Islet of Langerhans (tissue), 1 donor: Measurements from ENCODE around the gene BNC2.

Experiments
- FAIRE-seq: peaks from one replicate; lab custom pipeline; 2011; peaks lifted over from hg19 to GRCh38; lab: Jason Lieb, UNC

The BNC2 gene

GRCh38 chr9:16594787-16595186 is 275.7 kb downstream of the BNC2 start:
- FAIRE-seq: no peak

- FAIRE-seq: no peak
Observed at GRCh38 chr9:16593746-16594145, 276.7 kb downstream of the BNC2 start.

- FAIRE-seq: no peak
Observed at GRCh38 chr9:16591092-16591491, 279.4 kb downstream of the BNC2 start.

GRCh38 chr9:16585591-16585990 is 284.9 kb downstream of the BNC2 start:
- FAIRE-seq: no peak

- no peak for FAIRE-seq
Observed at GRCh38 chr9:16579872-16580432, 290.5 kb downstream of the BNC2 start.

- FAIRE-seq: no peak
Observed at GRCh38 chr9:16575986-16576245, 294.6 kb downstream of the BNC2 start.

GRCh38 chr9:16575142-16575985 is 295.1 kb downstream of the BNC2 start:
- no peak for FAIRE-seq

- FAIRE-seq: no peak
Observed at GRCh38 chr9:16572005-16572734, 298.3 kb downstream of the BNC2 start.

GRCh38 chr9:16571127-16571802 is 299.2 kb downstream of the BNC2 start:
- no peak for FAIRE-seq

GRCh38 chr9:16563446-16563845 is 307.0 kb downstream of the BNC2 start:
- no peak for FAIRE-seq

GRCh38 chr9:16561121-16561520 is 309.3 kb downstream of the BNC2 start:
- FAIRE-seq: no peak

- FAIRE-seq: no peak
Observed at GRCh38 chr9:16559418-16560188, 310.9 kb downstream of the BNC2 start.

GRCh38 chr9:16555802-16556201 is 314.7 kb downstream of the BNC2 start:
- no peak for FAIRE-seq

GRCh38 chr9:16553869-16554540 is 316.5 kb downstream of the BNC2 start:
- FAIRE-seq: no peak

- no peak for FAIRE-seq
Observed at GRCh38 chr9:16552252-16552651, 318.2 kb downstream of the BNC2 start.

- FAIRE-seq: no peak
Observed at GRCh38 chr9:16551692-16552091, 318.8 kb downstream of the BNC2 start.

GRCh38 chr9:16545639-16546038 is 324.8 kb downstream of the BNC2 start:
- FAIRE-seq: no peak

GRCh38 chr9:16544842-16545241 is 325.6 kb downstream of the BNC2 start:
- FAIRE-seq: no peak

GRCh38 chr9:16543686-16544085 is 326.8 kb downstream of the BNC2 start:
- FAIRE-seq: no peak

- no peak for FAIRE-seq
Observed at GRCh38 chr9:16543225-16543624, 327.2 kb downstream of the BNC2 start.

GRCh38 chr9:16542290-16542689 is 328.2 kb downstream of the BNC2 start:
- no peak for FAIRE-seq
